GM19023 (cell line): ENCODE measurements around the gene RIT2.
"Not testable (repeated sequence)": the region's sequence is repeated elsewhere in the genome, so short reads cannot be mapped to it uniquely, and the experiment has no call there.

Source experiments
- ATAC-seq: cut with Tn5 transposase; IDR thresholded peaks from one replicate; pipeline ENCODE4 v1.9.1; 2021; ENCODE audit warnings: mild to moderate bottlenecking, moderate library complexity; ENCODE audit not compliant: unreplicated experiment

Gene RIT2

DNA sequence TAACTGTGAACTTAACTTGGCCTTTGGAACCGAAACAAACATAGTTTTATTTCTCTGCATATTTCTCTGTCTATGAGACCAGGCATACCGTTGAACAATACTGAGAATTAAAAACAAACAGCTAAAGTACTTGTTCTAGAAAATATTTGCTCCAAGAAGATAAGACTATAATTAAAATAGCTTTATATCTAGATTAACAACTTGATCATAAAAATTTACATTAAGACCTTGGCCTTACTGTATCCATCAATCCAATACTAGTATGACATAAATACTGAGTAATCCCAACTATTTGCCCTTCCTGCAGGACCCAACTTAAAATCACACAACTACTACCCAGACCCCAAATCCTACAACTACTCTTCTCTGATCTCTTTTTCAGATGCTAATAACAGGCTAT, 260.9 kb downstream of the RIT2 start:
- no peak for ATAC-seq

DNA sequence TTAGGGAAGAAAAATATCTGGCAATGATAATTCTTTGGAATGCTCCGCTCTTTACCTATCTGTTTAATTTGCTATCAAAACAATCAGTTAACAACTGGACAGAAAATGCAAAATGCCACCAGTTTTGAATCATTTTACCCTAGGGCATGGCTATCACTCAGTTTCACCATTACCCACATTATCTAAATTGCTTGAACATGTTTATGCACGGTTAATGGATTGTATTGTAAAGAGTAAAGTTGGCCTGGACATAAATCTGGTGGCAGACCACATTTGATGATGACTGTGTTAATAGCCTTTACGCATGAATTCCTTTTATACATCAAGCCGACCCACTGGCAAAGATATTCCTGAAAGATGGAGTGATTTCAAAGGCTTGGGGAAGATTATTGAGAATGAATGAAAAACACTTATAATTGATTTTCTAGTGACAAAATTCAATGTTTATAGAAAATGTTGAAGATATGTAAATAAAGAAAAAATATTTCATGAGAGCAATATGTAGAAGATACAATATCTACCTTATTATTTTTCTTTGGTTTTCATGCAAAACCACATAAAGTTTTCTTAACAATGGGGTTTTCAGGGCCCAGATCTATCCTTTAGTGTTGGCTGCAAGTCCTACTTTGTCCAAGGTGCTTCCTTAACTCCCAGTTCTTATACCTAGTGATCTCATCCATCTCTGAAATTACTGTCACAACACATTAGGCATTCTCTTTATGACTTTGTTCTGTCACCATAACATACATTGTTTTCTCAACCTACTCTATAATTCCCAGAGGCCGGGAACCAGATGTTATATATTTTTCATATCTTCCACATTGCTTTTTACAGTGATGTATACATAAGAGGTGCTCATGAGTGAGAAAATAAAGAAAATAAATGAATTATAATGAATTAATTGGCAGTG, 265.1 kb downstream of the RIT2 start:
- ATAC-seq, result no peak

DNA sequence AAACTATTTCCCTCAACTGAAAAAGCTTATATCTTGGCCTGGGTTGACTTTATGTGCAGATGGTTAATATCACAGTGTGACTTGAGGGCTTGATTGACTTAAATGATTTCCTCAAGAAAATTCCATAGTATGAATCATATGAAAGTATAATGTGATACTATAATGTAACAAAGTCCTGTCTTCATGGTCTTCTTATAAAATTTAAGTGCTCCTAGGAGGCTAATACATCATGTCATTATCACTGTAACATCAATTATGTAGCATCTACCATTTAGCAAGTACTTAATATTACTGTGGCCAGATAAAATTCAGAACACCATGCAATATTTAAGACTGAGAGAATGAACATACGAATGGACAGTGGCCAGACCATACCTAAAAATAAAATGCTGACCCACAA, 276.1 kb downstream of the RIT2 start:
- no peak for ATAC-seq

DNA sequence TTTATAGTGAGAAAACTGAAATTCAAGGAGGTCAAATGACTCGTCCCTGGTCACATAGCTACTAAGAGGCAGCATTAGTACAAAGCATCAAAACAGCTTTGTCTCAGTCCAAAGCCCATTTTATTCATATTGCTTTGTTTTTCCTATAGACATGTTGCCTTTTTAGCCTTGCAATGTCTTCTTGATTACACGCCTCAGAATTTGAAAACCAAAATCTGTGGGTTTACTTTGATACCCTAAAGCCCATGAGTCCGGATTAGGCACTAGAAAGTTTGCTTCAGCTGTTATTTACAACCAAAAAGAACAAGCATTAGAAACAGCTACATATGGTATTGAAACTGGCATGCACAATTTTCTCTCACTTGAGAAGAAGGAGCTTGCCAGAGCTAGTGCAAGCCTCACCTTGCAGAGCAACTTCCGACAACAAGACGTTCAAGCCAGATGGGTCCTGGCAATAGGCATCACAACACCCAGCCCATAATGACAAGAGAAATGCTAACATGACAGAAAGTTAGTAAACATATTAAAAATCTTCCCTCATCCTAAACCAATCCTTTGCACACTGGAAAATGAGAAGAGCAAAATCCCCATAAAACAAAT, 276.8 kb downstream of the RIT2 start:
- ATAC-seq, result no peak

DNA sequence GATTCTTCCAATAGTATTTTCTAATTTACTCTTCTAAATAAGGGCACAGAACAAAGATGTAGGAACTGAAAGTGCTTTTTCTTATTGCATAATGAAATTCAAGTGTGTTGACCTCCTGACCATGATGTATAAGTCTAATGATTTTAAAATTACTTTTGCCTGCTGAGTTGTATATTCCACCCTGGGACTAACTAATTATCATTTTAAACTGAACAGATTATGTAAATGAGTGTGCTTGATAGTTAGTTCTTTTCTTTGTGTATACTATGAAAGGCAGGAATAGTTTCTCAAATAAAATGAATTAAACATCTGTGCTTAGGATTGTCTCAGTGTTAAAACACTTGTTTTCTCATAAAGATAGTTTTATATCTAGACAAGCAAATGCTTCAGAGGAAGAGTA, 284.5 kb downstream of the RIT2 start:
- ATAC-seq, result no peak

DNA sequence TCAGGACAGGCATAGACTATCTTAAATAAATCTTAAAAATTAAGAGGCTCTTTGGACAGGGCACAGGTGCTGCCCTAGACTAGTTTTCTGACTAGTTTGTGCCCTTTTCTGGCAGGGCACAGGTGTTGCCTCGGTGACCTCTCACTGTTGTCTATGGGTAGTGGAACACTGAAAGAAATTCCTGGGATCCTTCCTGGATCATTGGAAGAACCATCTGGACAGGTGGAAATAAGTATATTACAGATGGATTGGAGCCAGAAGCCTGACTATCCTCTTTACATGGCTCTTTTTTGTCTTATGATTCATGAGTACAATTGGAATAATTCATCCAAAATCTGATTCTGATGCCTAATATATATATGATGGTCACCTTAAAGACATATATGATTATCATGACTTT, 286.6 kb downstream of the RIT2 start:
- ATAC-seq, result no peak

DNA sequence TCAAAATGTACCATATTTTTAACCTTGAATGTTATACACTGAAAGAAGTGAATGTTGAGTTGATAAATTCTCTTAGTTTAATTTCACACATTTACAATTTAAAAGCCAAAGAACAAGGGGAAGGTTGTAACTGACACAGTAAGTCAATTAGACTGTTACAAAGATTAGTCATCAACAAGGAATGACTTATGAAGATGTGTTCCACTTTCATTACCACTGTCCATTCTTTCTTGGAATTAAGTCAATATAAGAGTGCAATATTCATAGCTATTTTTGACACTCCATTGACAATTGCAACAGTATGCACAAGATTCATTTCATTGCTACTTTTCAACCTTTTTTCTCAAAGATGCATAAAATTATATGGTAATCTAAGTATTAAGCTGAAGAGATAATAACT, 291.3 kb downstream of the RIT2 start:
- no peak for ATAC-seq

DNA sequence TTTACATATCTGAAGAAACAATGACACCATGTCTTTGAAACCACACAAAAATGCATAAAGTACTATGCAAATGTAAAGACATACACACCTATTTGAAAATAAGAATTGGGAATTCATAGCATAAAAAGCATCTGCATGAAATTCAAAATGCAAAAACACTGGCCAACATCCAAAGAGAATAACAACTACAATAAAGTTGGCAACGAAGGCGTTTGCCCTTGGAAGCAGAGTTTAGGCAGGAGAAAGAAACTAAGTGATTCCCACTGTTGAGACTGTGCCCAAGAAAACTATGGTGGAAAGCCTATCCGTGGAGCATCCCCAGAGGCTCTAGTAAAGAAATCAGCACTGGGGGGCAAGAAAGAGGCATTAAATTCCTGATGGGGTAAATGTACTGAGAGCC, 292.8 kb downstream of the RIT2 start:
- no peak for ATAC-seq

DNA sequence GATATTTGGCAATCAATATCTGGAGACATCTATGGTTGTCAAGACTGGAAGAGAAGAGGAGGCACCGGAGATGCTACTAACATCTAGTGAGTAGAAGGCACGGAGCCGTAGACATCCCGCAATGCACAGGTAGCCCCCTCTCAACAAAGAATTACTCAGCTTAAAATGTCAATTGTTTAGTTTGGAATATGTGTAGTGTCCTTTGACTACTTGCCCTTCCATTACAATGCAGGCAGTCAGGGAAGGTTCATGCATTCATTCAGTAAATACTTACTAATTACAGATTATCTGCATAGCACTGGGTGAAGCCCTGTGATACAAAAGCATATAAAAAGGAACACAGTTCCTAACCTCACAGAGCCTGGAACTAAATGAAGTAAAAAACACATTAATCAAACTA, 294.0 kb downstream of the RIT2 start:
- ATAC-seq, result no peak

DNA sequence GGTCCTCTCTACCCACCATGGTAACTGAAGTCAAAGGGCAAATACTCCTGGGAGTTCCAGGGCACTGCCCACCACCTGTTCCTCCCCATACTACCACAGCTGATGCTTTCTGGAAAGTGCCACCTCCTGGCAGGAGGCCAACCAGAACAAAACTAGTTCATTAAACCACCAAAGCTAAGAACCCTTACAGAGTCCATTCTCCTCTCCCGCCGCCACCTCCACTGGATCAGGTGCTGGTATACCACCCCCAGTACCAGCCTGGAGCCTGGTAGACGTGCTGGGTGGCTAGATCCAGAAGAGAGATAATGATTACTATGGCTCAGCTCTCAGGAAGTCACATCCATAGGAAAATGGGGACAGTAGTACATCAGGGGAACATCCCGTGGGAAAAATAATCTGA, 300.9 kb downstream of the RIT2 start:
- no peak for ATAC-seq

DNA sequence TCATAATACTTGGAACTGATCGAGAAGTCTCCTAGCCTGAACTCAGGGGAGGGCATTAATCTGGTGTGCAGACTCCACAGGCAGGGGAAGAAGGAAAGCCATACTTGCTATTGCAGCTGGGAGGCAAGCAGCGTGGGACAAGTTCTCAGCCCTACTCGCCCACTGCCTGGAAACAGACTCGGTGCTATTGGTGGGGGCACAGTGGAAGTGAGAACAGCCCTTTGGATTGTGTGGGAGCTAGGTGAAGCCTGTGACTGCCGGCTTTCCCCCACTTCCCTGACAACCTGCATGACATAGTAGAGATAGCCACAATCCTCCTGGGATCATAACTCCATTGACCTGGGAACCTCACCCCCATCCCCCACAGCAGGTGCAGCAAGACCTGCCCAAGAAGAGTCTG, 301.3 kb downstream of the RIT2 start:
- no peak for ATAC-seq

DNA sequence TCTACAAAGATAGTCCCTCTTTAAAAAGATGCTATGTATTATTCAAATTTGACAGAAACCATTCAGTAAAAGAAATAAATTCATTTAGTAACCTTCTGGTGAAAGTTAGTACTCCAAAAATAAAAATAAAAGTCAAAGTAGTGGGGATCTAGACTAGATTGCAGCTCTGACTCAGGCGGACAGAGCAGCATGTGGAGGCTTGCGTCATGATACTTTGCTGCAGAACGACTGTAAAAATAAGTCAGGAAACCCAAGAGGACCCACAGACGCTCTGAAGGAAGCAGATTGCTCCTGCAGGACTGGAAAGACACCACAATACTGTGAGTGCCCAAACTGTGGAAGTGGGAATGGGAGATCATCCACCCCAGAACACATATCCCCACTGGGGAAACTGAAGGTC, 301.9 kb downstream of the RIT2 start:
- no peak for ATAC-seq

DNA sequence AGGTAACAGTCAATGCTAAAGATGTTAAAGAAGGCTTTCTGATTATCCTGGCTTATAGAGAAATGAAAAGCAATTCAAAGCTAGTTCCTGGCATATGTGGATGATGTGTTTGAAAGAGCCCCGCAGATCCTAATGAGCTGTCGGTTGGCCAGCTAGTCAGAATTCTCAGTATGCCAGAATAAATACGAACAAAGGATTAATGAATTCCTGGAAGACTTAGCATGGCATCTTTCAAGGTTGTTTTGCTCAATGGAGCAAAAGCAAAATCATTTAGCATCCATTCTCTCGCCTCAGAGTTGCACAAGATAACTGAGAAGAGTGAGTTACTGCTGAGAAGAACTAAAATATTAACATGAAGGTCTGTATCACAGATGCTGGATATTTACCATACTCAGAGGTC, 307.6 kb downstream of the RIT2 start:
- no peak for ATAC-seq

DNA sequence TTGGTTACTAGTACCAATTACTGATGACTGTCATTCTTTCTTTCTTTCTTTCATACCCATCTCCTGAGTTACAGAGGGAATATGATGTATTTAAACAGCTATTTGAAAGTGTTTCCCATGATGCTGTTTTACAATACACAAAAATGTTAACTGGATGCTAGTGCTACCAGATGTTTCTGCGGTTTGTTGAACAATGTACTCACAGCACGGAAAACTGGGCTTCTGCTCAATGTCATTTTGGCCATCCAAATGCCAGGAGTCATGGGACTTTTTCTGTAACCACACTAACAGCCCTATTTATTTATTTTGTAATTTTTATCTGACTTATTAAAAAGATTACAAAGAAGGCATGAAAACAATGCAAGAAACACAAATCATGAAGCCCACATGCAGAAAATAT, 313.8 kb downstream of the RIT2 start:
- no peak for ATAC-seq

DNA sequence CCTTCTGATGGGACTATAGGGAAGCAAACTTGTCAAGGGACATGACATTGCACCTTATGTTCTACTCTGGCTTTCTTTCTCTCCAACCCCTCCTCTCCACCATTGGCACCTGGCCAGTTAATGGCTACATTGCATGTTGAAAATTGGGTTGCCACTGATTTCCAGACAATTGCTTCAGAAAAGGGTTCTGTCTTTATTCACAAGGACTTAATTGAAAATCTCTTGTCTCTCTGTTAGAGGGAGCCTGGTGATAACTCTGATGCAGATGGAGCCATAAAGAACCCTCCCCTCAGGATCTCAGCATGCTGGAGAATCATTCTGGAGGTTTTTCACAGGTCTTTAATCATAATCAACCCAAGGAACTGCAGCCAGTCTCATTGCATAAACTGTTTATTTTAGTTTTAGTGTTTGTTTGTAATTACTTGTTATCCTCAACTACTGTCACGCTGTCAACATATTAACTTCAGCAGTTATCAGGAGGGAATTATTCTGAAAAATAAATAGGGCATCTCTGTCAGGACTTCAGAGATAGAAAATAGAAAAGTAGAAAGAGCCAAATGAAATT, 316.8 kb downstream of the RIT2 start:
- ATAC-seq, result no peak

DNA sequence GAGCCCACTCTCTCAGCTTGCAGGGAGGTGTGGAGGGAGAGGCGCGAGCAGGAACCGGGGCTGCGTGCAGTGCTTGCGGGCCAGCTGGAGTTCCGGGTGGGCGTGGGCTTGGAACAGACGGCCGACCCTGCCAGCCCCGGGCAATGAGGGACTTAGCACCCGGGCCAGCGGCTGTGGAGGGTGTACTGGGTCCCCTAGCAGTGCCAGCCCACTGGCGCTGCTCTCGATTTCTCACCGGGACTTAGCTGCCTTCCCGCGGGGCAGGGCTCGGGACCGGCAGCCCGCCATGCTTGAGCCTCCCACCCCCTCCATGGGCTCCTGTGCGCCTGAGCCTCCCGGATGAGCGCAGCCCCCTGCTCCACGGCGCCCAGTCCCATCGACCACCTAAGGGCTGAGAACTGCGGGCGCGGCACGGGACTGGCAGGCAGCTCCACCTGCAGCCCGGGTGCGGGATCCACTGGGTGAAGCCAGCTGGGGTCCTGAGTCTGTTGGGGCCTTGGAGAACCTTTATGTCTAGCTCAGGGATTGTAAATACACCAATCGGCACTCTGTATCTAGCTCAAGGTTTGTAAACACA, 320.2 kb downstream of the RIT2 start:
- not testable (repeated sequence) for ATAC-seq

DNA sequence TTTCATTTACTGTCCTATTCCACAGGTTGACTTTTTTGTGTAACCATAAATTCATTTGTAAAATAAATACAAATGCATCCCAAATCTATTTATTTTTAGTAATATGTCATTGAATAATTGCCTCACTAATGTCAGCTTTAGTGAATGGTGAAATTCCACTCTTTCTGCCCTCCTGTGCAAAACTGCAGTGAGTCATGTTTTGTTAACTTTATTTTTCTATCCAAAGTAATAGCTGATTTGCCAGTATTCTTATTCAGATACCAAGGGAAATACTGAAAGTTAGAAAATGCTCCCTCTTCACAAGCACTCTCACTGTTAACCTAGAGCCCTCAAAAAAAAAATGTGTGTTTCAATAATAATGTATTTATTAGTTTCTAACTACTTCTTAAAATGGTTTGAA, 322.8 kb downstream of the RIT2 start:
- ATAC-seq, result no peak

DNA sequence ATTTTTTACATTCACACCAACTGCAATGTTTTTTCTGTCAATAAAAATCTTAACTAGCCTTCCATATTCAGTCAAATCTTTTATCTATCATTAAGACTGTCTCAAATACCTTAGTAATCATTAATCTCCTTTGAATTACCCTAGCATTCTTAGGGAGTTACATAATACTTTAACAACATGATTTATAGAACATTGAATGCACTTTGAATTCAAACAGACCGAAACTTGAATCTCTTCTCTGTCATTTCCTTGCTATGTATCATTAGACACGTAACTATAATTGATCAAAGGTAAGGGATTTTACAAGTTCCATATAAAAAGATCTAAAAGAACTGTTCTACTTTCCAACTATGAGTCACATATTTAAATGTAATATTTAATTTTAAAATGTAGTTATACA, 330.9 kb downstream of the RIT2 start:
- ATAC-seq, result no peak

DNA sequence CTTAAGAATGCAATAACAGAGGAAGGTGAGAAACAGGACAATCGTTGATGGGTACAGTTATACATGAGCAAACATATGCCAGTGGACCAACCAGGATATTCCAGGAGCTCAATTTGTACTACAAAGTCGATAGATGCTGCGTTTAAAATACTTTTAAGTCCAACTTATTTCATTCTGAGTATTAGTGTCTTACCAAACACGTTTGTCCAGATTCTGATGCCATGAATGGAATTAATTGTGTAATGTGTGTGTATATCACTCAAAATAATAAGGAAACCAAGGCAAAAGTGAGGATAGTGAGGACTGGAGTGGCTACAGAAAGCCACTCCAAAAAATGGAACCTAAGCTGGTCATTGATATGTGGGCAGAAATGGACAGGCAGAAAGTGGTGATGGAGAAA, 332.6 kb downstream of the RIT2 start:
- ATAC-seq, result no peak

DNA sequence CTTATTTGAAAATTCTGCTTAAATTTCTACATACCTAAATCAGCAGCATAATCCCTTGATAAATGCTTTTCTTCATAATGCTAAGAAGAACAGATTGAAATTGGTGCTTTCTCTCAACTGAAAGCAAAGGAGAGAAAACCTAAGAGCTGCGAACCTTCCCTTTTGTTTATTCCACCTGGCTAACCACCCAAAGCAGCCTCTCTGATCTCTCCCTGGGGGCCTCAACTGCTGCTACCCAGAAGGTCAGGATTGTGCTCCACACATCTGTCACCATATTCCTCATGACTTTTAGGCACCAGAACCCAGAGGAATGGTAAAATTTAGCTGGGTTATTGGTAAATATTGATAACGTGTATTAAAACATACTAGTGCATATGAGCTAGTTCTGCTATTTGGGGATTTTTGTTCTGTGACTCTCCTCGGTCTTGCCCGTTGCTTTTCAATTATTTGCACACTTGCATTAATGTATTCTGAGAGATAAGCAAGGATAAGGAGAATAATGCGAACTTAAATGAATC, 334.1 kb downstream of the RIT2 start:
- no peak for ATAC-seq

DNA sequence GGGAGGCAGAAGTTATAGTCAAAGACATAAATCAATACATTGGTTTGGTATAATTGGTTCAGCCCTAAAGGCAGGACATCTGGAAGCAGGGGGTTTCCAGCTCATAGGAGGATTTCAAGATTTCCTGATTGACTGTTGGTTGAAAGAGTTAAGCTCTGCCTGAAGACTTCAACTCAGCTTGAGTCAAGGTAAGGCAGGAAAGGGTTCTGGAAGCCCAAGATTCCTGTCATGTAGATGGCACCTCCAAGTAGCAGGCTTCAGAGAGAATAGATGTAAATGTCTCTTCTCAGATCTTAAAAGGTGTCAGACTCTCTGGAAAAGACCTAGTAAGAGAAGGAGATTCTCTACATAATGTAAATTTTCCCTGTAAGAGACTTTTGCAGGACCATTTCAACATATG, 335.3 kb downstream of the RIT2 start:
- no peak for ATAC-seq
